ENCODE data around the gene OR5H14.
"Not testable (repeated sequence)": the region's sequence is repeated elsewhere in the genome, so short reads cannot be mapped to it uniquely, and the experiment has no call there.

Gene OR5H14

GRCh38 chr3:98171071-98171470 lies 23.8 kb downstream of the OR5H14 start:
- no peaks in the 10 kb centered on the region for H3K27me3 Mint-ChIP-seq
- DNase-seq (no peak), ATAC-seq (no peak)
- H3K9me3 Mint-ChIP-seq, result no peaks in the 10 kb centered on the region
- no peak overlapping the region for H3K4me3 Mint-ChIP-seq
- H3K36me3 Mint-ChIP-seq (ENCODE audit: low read depth), result no peaks in the 10 kb centered on the region
- H3K4me1 Mint-ChIP-seq, result no peaks in the 10 kb centered on the region
- H3K27ac Mint-ChIP-seq, result no peak overlapping the region

DNA sequence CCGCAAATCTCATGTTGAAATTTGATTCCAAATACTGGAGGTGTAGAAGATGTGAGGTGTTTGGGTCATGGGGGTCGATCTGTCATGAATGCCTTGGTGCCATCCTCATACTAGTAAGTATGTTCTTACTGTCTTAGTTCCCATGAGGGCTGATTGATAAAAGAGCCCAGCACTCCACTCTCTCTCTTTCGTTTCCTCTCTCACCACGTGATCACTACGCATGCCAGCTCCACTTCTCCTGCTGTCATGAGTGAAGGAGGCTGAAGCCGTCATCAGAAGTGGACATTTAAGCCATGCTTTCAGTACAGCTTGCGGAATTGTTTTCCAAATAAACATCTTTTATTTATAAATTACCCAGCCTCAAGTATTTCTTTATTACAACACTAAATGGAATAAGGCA lies 25.3 kb downstream of the OR5H14 start:
- H3K36me3 Mint-ChIP-seq (ENCODE audit: low read depth), result no peaks in the 10 kb centered on the region
- H3K9me3 Mint-ChIP-seq, result no peaks in the 10 kb centered on the region
- H3K27me3 Mint-ChIP-seq, result peaks cover 4% of the 10 kb centered on the region
- H3K4me1 Mint-ChIP-seq, result no peaks in the 10 kb centered on the region
- DNase-seq (no peak), ATAC-seq (no peak)
- H3K4me3 Mint-ChIP-seq, result no peak overlapping the region
- no peak overlapping the region for H3K27ac Mint-ChIP-seq

DNA sequence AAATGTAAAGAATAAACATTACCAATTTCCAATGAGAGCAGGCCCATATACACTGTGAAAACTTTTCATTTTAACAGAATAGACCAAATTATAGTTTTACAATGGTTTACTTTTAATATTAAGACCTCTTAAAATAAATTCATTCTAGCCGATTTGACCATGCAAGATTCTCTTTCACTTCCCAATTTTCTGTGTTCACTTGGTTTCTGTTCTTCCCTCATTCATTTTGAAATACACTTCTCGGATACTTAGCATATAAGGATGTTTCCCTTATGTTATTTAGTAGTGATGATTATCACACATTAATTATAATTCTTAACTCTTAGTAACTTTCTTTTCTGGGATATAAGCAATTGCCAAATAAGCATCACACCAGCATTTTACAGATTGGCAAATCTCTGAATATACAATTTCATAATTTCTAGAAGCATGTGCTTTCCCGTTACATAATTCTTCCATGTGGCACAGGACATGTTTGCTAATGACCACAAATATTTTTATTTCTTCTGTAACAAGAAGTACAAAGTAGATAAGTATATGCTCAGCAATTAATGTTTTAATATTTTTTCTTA lies 33.1 kb downstream of the OR5H14 start:
- ATAC-seq (no peak), DNase-seq (no peak)
- Mint-ChIP-seq H3K4me3 (no peak overlapping the region), H3K27me3 (peaks cover 4% of the 10 kb centered on the region), H3K27ac (no peak overlapping the region), H3K36me3 (ENCODE audit: low read depth) (no peaks in the 10 kb centered on the region), H3K9me3 (no peaks in the 10 kb centered on the region), H3K4me1 (no peaks in the 10 kb centered on the region)

- no peaks in the 10 kb centered on the region for H3K4me1 Mint-ChIP-seq
- H3K9me3 Mint-ChIP-seq, result no peaks in the 10 kb centered on the region
- DNase-seq, result no peak
- H3K36me3 Mint-ChIP-seq (ENCODE audit: low read depth), result no peaks in the 10 kb centered on the region
- no peak overlapping the region for H3K27ac Mint-ChIP-seq
- ATAC-seq, result no peak
- no peaks in the 10 kb centered on the region for H3K27me3 Mint-ChIP-seq
- H3K4me3 Mint-ChIP-seq, result no peak overlapping the region
These were observed 34.9 kb downstream of the OR5H14 start for GRCh38 chr3:98182196-98182595.

DNA sequence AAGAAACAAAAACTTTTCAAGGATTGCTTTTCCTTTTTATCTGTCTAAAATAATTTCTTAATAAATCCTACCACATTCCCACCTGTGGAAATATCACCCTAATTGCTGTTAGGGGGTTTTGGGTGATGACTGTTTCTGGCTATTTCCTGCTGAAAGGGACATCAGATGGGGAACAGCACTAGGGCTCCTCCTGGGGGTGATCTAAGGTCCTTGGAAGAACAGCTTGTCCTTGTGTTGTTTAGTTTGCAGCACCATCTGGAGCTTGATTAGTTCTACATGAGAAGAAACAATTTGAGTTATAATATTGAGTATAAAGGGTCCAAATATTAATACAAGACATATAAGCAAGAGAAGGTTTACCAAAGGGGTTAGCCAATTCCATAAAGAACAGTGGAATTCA lies 37.9 kb downstream of the OR5H14 start:
- no peak for DNase-seq
- no peaks in the 10 kb centered on the region for H3K4me1 Mint-ChIP-seq
- no peaks in the 10 kb centered on the region for H3K9me3 Mint-ChIP-seq

GRCh38 chr3:98188545-98188944 lies 41.3 kb downstream of the OR5H14 start:
- no peaks in the 10 kb centered on the region for H3K9me3 Mint-ChIP-seq

More for the DNA sequence above, 37.9 kb downstream of the OR5H14 start:
- H3K4me3 Mint-ChIP-seq, result no peak overlapping the region
- H3K27ac Mint-ChIP-seq, result no peak overlapping the region
- H3K36me3 Mint-ChIP-seq (ENCODE audit: low read depth), result no peaks in the 10 kb centered on the region
- no peaks in the 10 kb centered on the region for H3K27me3 Mint-ChIP-seq
- ATAC-seq, result no peak

GRCh38 chr3:98190911-98191310 lies 43.6 kb downstream of the OR5H14 start:
- ATAC-seq; H3K36me3 Mint-ChIP-seq (ENCODE audit: low read depth); H3K4me1 Mint-ChIP-seq; H3K4me3 Mint-ChIP-seq; H3K27me3 Mint-ChIP-seq; H3K9me3 Mint-ChIP-seq; H3K27ac Mint-ChIP-seq; DNase-seq: not testable (repeated sequence)

More at GRCh38 chr3:98188545-98188944, 41.3 kb downstream of the OR5H14 start:
- Mint-ChIP-seq H3K27me3 (peaks cover 4% of the 10 kb centered on the region), H3K4me3 (no peak overlapping the region), H3K4me1 (no peaks in the 10 kb centered on the region), H3K27ac (no peak overlapping the region), H3K36me3 (ENCODE audit: low read depth) (no peaks in the 10 kb centered on the region)
- DNase-seq (no peak), ATAC-seq (no peak)

DNA sequence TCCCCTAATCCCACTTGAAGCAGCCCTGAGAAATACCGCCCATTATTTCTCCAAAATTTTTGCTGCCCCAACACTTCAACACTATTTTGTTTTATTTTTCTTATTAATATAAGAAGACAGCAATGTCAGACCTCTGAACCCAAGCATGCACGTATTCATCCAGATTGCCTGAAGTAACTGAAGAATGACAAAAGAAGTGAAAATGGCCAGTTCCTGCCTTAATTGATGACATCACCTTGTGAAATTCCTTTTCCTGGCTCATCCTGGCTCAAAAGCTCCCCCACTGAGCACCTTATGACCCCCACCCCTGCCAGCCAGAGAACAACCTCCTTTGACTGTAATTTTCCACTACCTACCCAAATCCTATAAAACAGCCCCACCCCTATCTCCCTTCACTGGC lies 49.0 kb downstream of the OR5H14 start:
- H3K27ac Mint-ChIP-seq; DNase-seq; ATAC-seq; H3K9me3 Mint-ChIP-seq; H3K4me1 Mint-ChIP-seq; H3K4me3 Mint-ChIP-seq; H3K36me3 Mint-ChIP-seq (ENCODE audit: low read depth); H3K27me3 Mint-ChIP-seq: not testable (repeated sequence)

DNA sequence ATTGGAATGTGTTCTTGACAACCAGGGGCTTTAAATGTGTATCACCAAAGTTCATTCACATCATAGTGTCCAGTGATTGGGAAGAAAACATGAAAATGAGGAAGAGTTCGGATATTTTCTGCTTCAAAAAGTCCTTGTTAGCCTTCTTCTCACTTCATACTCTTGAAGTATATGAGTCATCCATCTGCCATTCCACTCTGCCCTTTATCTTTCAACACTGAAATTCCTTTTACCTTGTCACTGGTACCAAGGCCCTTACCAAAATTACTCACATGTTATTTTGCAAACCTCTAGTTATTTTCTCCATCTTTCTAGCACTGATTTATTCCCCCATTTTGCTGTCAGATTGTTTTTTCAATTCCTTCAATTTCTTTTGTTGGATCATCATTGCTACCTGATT lies 51.7 kb downstream of the OR5H14 start:
- Mint-ChIP-seq H3K9me3 (no peaks in the 10 kb centered on the region), H3K27me3 (no peaks in the 10 kb centered on the region), H3K36me3 (ENCODE audit: low read depth) (no peaks in the 10 kb centered on the region), H3K4me3 (no peak overlapping the region), H3K27ac (no peak overlapping the region), H3K4me1 (no peaks in the 10 kb centered on the region)
- no peak for DNase-seq
- no peak for ATAC-seq

All from activated naive CD8-positive, alpha-beta T cell treated with anti-CD3 and anti-CD28 coated beads, Interleukin-2, amount 50 U/mL, for 24 hours (primary cell).